ENCODE data around the gene CFAP74.

Gene CFAP74

GRCh38 chr1:2019172-2019543 lies 15.6 kb upstream of the CFAP74 start, which contains the start of gene GABRD:
Gene GABRD, plus strand, starts transcription at chr1:2019345. Its CDS starts 79 bp downstream, at chr1:2019424.
- DNase-seq = no peak

GRCh38 chr1:2018217-2019171 lies 14.9 kb upstream of the CFAP74 start:
- no peak for DNase-seq

- DNase-seq = no peak
Observed at GRCh38 chr1:2016123-2016522, 12.5 kb upstream of the CFAP74 start.

DNA sequence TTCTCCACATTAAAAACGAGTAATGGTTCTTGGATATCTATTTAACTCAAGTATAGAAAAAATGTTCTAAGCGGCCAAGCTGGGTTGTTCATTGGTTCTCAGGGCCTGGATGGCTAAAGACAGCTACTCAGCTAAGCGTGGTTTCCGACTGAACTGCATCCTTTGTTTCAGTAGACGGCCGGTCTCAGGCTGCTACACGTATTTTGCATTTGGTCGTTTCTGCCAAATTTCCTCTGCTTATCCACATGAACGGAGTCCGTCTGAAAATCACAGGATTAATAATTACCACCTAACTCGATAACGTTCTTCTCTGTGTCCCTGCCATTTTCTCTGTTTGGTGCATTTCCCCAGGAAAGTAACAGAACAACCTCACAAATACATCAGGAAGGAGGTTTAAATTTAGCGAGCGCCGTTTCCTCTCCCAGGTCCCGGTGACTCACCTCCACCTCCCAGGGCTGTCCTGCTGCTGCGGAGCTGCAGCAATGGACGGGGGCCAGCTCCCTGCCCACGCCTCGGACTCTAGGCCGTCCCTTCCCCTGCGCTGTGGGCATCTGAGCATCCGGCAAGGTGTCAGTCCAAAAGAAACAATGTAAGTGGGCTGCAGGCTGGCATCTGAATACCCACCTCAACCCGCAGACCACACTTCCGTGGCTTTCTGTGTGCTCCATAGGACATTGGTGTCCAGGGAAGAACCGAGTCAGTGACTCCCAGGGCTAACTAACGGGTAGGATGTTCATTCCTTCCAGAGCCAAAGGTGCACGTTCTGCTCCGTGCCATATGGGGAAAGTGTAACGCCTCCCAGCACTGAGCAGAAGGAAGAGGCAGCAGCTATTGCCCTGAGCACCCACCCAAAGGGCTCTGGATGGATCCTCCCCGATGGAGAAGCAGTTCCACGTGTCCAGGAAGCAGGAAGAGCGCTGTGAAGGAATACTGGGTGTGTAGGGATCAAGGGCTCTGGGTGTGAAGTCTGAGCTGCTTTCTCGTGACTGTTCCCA lies 11.5 kb upstream of the CFAP74 start:
- no peak for DNase-seq

GRCh38 chr1:2014181-2014580 lies 10.6 kb upstream of the CFAP74 start:
- no peak for DNase-seq

GRCh38 chr1:2009101-2010053 lies 5.8 kb upstream of the CFAP74 start:
- DNase-seq = no peak

DNA sequence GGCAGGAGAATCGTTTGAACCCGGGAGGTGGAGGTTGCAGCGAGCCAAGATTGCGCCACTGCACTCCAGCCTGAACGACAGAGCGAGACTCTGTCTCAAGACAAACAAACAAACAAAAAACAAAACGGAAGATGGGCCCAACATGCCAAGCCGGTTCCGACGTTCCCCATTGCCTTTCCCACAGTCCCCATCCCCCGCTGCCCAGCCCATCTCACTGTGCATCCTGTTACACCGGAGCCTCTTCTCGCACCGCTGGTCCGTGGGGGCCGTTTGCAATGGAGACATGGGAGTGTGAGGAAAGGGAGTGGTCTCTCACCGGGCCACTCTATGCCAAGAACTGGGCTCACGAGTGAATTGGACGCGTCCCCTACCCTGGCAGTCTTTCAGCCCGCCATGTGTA lies 1.3 kb upstream of the CFAP74 start:
- DNase-seq = no peak

- DNase-seq = no peak
Observed at GRCh38 chr1:2001773-2002411, 1.7 kb downstream of the CFAP74 start.

- DNase-seq = no peak
Observed at GRCh38 chr1:2000850-2001249, 2.7 kb downstream of the CFAP74 start.

GRCh38 chr1:2000432-2000831 lies 3.2 kb downstream of the CFAP74 start:
- DNase-seq = no peak

DNA sequence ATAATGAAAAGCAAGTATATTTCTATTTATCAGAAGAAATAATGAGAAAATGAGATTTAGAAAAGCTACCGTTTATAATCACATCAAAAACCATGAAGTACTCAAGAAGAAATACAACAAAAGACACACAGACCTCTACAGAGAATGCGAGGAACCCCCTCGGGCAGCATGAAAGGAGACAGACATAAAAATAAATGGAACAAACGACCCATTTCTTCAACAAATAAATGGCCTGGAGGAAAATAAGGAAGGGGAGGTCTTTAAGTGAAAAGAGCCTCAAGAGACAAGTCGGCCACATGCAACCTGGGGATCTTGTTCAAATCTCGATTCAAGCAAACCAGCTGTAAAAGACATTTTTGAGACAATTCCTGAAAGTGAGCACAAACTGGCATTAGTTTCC lies 6.0 kb downstream of the CFAP74 start:
- no peak for DNase-seq

- DNase-seq = peak; percentile 69
Observed at GRCh38 chr1:1996207-1996651, 7.4 kb downstream of the CFAP74 start.

DNA sequence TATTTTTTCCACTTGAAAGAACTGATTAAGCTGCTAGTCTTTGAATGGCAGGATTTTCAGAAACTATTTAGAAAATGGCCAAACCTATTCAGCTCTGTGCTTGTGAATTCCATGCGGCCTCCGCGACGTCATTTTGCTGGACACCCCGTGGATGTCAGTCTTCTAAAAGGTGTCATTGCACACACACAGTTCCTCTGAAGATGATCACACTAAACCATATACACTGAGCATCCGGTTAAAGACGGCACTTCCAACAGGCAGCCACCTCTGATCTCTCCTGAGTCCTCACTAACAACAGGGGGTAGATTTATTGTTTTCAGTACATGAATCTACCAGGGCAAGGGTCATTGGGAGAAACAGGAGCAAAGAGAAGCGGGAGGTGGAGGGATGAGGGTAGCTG lies 9.1 kb downstream of the CFAP74 start:
- no peak for DNase-seq

DNA sequence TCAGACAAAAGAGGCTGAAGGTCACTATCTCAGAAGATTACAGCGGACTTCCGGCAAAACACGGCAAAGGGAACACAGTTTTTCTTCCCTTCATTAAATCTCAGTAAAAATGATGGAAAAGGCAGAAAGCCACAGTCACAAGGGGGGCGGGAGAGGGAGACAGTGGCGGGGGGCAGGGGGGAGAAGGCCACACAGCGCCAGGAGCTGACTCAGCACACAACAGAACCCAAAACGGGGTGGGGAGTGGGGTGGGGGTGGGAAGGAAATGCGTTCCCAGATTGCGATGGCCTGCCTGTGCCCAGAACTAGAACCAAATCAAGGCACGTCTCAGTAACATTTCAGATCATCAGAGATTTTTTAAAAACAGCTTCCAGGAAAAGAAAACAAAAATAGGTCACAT lies 13.4 kb downstream of the CFAP74 start:
- DNase-seq = no peak

DNA sequence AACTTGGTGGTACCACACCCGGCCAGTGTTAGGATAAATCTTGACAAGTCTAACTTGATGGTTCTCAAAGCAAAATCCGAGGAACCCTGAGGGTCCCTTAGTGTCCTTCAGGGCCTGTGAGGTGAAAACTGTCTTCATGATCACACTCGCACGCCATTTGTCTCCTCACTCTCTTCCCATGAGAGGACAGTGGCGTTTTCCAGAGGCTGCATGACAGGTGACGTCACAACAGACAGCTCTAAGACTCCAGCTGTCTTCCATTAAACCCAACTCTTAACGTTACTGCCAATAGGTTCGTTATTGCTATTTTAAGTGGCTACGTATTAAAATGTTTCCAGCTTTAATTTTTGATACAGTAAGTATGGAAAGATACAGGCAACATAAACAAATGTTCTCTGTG lies 13.8 kb downstream of the CFAP74 start:
- DNase-seq = no peak

- no peak for DNase-seq
Observed at GRCh38 chr1:1989102-1989542, 14.5 kb downstream of the CFAP74 start.

DNA sequence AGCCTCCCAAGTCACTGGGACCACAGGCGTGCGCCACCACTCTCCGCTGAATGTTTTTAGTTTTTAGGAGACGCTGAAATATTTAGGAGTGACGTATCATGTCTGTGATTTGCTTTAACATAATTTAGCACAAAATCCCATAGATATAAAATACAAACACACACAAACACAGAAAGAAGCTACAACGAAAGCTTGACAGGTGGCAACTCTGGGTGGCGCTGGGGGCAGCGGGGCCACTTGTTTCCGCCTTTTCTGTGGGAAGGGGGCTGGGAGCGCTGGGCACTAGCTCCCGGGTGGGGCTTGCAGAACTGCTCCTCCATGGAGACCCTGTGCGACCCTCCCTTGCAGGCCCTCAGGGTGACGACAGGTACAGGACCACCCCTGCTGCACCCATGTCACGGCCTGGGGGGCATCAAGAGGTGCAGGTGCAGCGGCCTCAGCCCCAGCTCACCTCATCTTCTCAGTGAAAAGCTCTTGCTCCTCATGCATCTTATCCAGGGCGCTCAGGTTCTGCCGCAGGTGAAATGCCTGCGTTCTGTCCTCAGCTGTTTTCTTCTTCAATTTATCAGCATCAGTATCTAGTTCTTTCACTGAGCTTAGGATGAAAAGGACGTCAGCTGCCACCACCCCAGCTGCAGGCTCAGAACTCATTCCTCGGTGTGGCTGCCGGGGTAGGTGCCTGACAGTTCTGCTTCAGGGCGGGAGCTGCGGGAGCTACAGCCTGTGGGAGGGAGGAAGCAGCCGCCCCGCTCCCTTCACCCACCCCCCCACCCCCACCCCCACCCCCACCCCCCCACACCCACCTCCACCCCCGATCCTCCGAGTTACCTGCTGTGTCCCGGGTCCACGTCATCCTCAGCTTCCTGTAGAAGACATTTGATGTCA lies 15.3 kb downstream of the CFAP74 start:
- no peak for DNase-seq

GRCh38 chr1:1987142-1987510 lies 16.5 kb downstream of the CFAP74 start:
- no peak for DNase-seq

DNA sequence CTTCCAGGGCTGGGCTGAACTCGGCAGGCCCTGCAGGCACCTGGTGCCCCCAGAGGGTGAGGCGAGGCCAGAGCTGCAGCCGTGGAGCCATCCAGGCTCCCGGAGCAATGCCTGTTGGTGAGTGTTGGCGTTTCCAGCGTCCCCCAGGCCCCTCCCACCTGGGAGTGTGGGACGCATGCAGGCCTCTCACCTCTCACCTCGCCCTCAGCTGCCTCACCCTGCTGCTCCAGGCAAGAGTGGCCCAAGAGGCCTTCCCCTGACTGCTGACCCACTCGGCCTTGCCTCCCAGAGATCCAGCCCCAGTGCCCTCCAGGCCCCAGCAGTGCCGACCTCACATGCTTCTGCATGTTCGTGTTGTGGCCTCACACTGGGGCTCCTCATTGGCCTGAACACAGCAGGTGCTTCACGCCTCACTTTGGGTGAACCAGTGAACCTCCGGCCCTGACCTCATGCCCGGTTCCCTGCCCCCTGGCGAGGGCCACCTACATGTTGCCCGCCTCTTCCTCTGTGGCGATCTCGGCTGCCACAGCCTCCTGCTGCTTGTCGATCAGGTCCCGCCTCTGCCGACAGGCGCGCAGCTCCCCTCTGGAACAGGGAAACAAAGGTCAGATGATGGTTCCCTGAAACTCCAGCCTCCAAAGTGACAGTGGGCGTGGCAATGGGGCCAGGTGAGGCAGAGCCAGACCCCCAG lies 17.0 kb downstream of the CFAP74 start:
- no peak for DNase-seq

Measured in SIG-M5 (cell line).